Stimulated activated CD8-positive, alpha-beta memory T cell treated with anti-CD3 and anti-CD28 coated beads, Interleukin-4, amount 100 ng/mL, for 1 hour (primary cell): ENCODE results near the gene NEDD4.
"Not testable (repeated sequence)": the region's sequence is repeated elsewhere in the genome, so short reads cannot be mapped to it uniquely, and the experiment has no call there.

Experiments
- DNase-seq, 2 donors: peaks; one replicate each; pipeline ENCODE4 v3.0.0-alpha.2; 2020; ENCODE audit warnings: low read depth in 2 of 2, low spot score in 1 of 2

The NEDD4 gene

GRCh38 chr15:55829826-55830225, 163.6 kb downstream of the NEDD4 start:
- DNase-seq = no peak

- no peak for DNase-seq
These were observed 165.5 kb downstream of the NEDD4 start for GRCh38 chr15:55827955-55828354.

- DNase-seq = no peak
These were observed 166.2 kb downstream of the NEDD4 start for GRCh38 chr15:55827204-55827603.

GRCh38 chr15:55824857-55825613, 168.4 kb downstream of the NEDD4 start:
- DNase-seq = no peak

GRCh38 chr15:55823699-55824340, 169.6 kb downstream of the NEDD4 start:
- DNase-seq = no peak

- DNase-seq = no peak
These were observed 170.2 kb downstream of the NEDD4 start for GRCh38 chr15:55823191-55823670.

- not testable (repeated sequence) for DNase-seq
These were observed 171.7 kb downstream of the NEDD4 start for GRCh38 chr15:55821740-55822139.

- no peak for DNase-seq
These were observed 173.4 kb downstream of the NEDD4 start for GRCh38 chr15:55820043-55820442.

GRCh38 chr15:55819397-55820034, 173.9 kb downstream of the NEDD4 start:
- no peak for DNase-seq

GRCh38 chr15:55816017-55816416, 177.4 kb downstream of the NEDD4 start:
- DNase-seq = no peak

GRCh38 chr15:55802600-55803376, 190.6 kb downstream of the NEDD4 start:
- DNase-seq = no peak

GRCh38 chr15:55800216-55800615, 193.2 kb downstream of the NEDD4 start:
- no peak for DNase-seq

GRCh38 chr15:55799291-55800212, 193.9 kb downstream of the NEDD4 start:
- DNase-seq = no peak

- DNase-seq = no peak
These were observed 197.0 kb downstream of the NEDD4 start for GRCh38 chr15:55796321-55796965.

GRCh38 chr15:55795031-55795430, 198.4 kb downstream of the NEDD4 start:
- no peak for DNase-seq

GRCh38 chr15:55791551-55792400, 201.6 kb downstream of the NEDD4 start:
- DNase-seq = no peak

- DNase-seq = peak; percentile 15 to 16
These were observed 204.2 kb downstream of the NEDD4 start for GRCh38 chr15:55789066-55789660.

- no peak for DNase-seq
These were observed 207.1 kb downstream of the NEDD4 start for GRCh38 chr15:55786341-55786740.
